ENCODE data around the gene MVP.
"Not testable (repeated sequence)": the region's sequence is repeated elsewhere in the genome, so short reads cannot be mapped to it uniquely, and the experiment has no call there.

The MVP gene

DNA sequence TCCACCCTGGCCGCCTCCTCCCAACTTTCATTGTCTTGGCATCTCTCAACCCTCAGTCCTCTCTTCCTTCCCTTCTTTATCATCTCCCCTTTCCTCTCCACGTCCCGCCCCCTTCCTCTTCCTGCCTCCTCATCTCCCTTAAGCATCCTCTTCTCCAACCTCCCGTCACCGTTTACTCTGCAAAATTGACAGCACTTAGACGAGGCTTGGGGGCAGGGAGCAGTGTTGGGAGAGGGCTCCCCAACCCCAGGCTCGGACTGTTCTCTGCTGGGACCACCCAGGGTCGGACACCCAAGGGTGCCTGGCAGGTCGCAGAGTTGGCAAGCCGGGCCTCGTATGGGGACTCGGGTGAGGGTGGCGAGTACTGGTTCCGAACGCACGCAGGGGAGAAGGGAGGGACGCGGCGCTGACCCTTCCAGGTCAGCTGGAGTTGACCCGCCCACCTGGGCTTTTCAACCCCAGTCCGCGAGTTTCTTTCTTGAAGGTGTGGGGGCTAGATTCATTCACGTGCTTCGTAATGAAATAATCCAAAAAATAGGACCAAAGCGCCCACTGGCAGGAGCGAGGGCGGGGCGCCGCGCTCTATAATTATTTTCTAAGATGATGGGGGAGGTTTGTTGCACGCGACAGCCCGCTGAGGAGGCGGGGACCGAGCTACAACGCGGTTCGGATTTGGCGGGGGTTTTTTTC is 5.1 kb upstream of the MVP start:
- peak; percentile 48 for DNase-seq

DNA sequence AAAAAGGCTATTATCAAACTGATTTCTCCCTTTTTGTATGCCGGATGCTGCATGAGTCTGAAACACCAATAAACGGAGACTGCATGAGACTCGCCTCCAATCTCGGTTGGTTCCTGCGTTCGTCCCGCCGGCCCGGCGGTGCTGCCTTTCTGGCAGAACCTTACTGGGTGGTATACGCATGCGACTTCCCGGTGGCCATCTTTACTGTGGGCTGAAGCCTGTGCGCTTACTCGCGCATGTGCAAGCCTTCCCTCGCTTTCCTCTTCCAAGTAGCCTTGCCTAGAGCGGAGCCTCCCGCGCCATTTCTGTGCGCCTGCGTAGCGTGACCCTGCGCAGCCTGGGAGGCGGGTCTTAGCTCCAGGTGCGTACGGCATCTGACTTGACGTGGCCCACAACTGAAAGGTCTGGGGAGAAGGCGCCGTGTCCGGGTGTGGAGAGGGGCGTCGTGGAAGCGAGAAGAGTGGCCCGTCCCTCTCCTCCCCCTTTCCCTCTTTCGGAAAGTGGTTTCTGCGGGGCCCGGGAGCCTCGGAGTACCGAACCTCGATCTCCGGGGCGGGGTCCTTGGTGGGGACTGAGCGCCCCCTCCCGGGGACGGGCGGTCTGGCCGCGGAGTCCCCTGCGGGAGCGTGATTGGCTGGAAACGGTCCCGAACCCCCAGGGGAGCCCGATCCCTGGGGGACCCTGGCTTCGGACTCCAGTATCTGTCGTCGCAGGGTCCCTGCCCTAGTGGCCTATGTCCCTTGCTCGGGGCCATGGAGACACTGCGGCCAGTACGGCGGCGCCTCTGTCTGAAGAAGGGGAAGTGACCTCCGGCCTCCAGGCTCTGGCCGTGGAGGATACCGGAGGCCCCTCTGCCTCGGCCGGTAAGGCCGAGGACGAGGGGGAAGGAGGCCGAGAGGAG is 4.2 kb upstream of the MVP start, which contains the start of gene PAGR1:
TSS of gene PAGR1 (plus strand) at position 360 of the 901 bp plus-strand sequence. CDS start at position 734, 374 bp downstream.
- DNase-seq, result peak; percentile 99

DNA sequence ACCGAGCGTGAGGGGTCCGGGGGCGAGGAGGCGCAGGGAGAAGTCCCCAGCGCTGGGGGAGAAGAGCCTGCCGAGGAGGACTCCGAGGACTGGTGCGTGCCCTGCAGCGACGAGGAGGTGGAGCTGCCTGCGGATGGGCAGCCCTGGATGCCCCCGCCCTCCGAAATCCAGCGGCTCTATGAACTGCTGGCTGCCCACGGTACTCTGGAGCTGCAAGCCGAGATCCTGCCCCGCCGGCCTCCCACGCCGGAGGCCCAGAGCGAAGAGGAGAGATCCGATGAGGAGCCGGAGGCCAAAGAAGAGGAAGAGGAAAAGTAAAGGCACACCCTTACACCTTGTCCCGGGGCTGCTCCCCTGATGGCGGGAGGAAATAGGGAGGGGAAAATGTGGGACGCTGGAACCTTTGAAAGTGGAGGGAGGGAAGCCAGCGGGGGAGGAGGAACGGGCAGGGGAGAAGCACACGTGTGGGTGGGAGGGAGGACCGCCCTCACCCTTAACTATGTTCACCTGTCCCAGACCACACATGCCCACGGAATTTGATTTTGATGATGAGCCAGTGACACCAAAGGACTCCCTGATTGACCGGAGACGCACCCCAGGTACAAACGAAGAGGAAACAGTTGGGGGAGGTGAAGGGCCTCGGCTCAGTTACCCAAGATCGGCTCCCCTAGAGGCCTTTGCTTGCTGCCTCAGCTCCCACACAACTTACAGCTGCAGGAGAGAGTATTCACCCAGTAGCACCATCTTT is 3.4 kb upstream of the MVP start:
- no peak for DNase-seq

DNA sequence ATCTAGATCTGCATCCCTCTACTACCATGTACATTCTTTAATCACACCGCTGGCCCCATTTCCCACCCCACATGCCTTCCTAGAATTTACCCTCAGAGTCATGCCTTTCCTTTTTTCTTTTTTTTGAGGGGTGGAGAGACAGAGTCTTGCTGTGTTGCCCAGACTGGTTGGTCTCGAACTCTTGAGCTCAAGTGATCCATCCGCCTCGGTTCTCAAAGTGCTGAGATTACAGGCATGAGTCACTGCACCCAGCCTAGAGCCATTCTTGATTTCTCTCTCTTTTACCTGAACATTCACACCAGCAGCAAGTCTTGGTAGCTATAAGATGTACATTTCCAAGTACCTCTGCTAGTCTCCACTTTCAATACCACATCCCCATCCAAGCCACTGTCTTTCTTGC is 2.2 kb upstream of the MVP start:
- DNase-seq, result no peak

DNA sequence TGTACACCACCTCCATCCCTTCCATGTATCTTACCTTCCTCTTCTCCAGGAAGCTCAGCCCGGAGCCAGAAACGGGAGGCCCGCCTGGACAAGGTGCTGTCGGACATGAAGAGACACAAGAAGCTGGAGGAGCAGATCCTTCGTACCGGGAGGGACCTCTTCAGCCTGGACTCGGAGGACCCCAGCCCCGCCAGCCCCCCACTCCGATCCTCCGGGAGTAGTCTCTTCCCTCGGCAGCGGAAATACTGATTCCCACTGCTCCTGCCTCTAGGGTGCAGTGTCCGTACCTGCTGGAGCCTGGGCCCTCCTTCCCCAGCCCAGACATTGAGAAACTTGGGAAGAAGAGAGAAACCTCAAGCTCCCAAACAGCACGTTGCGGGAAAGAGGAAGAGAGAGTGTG is 756 bp upstream of the MVP start:
- no peak for DNase-seq

DNA sequence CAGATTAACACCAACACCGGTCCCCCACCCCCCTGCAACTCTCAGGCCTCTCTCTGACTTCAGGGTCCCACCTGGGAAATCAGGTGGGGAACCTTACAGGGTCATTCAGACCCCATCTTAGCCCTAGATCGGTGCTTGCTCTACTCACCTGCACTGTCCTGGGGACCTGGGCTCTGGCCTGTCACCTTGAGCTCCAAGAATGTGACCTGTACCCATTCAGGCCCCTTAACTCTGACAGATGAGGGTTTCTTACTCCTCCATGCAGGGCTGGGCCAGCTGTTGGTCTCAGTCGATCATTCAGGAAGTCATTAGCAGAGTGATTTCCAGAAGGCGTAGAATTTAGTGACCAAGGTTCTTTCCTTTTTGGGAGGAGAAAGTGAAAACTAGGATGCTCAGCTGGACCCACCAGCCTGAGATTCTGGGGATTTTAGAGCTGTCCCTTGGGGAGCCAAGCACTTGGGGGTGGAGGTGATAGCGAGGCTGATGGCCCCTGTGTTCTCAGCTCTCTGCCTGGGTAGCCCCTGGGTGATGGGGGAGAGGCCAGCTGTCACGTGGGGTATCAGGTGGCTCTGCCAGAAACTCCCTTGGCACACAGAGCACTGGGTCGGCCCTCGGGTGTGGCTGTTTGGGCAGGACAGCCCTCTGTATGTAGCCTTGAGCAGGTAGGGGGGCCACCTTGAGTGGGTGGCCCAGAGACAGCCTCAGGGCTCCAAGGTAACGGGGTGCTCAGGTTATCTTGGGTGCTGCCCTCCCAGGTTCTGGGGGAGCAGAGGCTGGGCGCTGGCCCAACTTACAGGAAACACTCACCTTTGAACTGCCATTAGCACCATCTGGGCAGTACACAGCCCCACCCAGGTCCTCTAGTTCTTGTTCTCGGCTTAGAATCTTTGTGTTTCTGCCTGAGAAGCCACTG is 724 bp downstream of the MVP start:
- DNase-seq, result no peak

DNA sequence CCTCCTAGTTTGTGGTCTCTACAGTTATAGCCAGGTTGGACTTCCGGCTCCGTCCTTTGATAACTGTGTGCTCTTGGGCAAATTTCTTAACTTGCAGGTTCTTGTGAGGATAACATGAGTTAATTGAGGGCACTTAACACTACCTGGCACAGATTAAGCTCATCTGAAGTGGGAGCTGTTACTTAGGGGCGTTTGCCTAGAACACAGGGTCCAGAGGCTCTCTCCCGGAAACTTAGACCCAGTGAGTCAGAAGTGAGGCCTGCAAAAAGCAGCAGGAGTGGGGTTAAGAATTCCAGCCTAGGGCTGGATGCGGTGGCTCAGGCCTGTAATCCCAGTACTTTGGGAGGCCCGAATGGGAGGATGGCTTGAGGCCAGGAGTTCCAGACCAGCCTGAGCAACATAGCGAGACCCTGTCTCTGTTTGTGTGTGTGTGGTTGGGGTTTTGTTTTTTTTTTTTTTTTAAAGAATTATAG is 1.4 kb downstream of the MVP start:
- no peak for DNase-seq

DNA sequence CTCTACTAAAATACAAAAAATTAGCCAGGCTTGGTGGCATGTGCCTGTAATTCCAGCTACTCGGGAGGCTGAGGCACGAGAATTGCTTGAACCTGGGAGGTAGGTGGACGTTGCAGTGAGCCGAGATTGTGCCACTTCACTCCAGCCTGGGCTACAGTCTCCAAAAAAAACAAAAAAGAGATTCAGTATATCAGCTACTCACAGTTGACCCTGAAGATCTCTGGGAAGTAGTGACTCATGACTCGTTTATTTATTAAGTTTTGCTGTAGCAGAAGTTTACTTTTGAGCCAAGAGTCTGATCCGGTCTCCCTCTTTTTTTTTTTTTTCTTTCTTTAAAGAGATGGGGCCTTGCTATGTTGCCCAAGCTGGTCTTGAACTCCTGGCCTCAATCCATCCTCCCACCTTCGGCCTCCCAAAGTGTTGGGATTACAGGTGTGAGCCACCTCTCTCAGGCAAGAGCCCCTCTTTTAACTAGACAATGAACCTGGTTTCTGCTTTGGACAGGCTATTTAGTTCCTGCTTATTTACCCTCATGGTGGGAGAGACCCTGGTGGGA is 4.4 kb downstream of the MVP start:
- DNase-seq, result no peak

DNA sequence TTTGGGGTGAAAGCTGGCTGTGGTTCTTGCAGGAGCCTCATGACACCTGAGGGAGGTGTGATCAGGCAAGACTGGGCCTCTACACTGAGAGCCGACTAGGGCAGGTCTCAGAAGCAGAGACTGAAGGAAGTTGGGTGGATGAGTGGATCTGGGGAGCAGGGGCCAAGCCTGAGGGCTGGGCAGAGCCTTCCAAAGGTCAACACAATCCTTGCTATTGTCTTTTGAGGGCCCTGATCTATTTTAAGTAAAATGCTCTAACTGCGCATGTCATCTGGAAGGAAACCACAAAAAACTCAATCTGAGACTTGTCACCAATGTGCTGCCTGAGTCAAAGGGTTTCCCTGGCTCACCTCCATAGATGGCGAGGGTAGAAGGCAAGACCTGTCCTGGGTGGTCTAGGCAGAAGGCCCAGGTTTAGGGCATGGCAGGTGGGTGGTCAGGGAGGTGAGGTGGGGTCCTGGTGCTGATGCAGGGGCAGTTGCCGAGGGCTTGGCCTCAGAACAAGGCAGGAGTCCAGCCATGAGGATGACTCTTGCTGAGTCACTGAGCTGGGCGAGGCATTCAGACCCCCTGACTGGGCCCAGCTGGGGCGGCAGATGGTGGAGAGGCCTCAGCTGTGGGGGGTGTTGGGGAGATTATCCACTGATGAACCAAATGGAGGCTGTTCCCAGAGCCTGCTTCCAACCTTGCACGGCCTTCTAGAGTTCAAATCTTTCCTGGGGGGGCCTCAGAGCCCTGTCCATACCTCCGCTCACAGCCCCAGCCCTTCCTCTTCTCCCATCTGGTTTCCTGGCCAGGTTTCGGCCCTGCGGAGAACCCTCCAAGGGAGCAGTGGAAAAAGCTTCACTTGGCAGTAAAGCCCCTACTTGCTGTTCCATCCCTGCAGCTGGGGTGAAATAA is 5.1 kb downstream of the MVP start:
- DNase-seq, result no peak

DNA sequence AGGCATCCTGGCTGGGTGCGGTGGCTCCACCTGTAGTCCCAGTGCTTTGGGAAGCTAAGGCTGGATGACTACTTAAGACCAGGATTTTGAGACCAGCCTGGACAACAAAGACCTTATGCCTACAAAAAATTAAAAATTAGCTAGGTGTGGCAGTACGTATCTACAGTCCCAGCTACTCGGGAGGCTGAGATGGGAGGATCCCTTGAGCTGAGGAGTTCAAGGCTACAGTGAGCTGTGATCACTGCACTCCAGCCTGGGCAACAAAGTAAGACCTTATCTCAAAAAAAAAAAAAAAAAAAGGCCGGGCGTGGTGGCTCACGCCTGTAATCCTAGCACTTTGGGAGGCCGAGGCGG is 6.1 kb downstream of the MVP start:
- no peak for DNase-seq

DNA sequence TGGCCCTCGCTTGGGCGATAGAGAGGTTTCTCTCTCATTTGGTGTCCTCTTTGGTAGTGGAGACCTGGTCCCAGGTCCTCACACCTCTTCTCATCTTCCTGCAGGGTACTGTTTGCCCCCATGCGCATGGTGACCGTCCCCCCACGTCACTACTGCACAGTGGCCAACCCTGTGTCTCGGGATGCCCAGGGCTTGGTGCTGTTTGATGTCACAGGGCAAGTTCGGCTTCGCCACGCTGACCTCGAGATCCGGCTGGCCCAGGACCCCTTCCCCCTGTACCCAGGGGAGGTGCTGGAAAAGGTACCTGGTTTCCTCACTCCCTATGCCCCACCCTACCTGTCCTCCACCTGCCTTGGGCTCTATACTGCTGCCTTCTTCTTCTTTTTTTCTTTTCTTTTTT is 10.5 kb downstream of the MVP start:
- DNase-seq, result no peak

DNA sequence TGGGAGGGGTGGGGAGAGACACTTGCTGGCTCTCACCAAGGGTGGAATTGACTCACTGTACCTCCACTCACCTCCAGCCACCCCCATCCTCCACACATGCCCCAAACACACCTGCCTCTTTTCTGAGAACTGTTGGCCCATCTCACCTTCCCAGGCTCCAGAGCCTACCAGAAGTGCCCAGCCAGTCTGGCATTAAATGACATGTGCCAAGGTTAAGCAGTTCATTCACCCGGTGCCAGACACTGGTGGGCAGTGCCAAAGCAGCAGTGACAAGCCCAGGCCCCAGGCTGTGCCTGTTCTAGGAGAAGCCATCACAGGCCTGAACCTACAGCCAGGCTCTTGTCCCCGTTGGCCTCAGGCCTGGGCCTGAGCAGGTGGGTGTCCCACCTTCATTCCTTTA is 11.2 kb downstream of the MVP start:
- DNase-seq, result no peak

DNA sequence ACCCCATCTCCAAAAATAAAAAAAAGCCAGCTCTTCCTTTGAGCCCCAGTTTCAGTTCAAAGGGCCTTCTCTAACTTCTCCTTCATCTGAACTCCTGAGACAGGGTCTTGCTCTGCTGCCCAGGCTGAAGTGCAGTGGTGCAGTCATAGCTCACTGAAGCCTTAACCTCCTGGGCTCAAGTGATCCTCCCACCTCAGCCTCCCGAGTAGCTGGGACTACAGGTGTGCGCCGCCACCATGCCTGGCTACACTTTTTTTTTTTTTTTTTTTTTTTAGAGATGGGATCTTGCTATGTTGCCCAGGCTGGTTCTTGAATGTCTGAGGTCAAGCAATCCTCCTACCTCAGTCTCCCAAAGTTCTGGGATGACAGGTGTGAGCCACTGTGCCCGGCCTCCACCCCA is 13.0 kb downstream of the MVP start:
- not testable (repeated sequence) for DNase-seq

DNA sequence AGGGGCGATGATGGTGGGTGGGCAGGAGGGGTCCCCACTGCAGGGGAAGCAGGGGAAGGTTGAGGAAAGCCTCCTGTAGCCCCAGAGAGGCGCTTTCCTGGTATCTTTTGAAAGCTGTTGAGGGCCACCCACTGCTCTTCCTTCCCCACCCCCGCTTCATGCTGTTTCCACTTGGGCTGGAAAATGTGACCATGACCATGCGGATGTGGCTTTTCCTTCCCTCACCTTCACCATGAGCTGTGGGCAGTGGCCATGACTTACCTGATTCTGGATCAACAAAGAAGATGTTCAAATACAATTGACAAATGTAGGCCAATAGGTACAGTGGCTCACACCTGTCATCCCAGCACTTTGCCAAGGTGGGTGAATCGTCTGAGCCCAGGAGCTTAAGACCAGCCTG is 13.8 kb downstream of the MVP start:
- no peak for DNase-seq

DNA sequence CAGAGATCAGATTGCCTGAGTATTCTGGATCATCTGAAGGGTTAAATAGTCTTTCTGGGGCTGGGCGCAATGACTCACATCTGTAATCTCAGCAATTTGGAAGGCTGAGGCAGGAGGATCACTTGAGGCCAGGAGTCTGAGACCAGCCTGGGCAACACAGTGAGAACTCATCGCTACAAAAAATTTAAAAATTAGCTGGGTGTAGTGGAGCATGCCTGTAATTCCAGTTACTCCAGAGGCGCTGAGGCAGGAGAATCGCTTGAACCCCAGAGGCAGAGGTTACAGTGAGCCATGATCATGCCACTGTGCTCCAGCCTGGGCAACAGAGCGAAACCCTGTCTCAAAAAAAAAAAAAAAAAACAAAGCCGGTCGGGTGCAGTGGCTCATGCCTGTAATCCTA is 15.7 kb downstream of the MVP start:
- no peak for DNase-seq

DNA sequence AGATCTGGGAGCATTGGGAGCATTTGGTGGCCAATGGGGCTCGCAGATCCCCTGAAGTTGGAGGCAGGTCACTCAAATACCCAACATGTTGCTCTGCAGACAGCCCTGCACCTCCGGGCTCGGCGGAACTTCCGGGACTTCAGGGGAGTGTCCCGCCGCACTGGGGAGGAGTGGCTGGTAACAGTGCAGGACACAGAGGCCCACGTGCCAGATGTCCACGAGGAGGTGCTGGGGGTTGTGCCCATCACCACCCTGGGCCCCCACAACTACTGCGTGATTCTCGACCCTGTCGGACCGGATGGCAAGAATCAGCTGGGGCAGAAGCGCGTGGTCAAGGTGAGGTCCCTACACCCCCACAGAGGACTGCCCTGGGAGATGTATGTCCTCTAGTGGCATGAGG is 16.4 kb downstream of the MVP start:
- no peak for DNase-seq

DNA sequence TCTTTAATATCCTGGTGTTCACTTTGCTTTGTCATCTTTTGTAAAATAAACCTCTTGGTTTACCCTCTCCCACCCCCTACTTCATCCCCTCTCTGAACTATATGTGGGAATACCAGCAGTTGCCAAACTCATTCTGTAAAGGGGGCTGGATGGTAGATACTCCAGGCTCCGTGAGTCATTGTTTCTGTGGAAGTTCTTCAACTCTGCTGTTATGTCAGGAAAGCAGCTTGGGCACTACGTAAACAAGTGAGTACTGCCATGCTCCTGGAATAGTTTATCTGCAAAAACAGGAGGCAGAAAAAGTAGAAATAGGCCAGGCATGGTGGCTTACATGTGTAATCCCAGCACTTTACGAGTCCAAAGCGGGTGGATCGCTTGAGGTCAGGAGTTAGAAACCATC is 17.6 kb downstream of the MVP start:
- DNase-seq, result no peak

DNA sequence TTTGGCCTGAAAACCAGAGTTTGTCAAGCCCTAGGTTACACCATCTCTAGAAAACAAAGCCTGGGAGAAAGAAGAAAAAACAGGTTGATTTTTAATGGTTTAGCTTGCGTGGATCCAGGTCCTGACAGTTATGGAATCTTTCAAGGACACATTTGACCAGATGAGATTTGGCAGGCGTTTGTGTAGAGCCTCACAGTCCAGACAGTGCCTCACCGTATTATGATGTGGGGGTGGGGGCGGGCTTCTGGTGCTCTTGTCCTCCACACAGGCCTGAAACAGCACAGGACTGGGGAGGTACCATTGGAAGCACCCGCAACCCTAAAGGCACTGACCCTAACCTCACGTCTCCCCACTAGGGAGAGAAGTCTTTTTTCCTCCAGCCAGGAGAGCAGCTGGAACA is 19.6 kb downstream of the MVP start:
- DNase-seq, result no peak

DNA sequence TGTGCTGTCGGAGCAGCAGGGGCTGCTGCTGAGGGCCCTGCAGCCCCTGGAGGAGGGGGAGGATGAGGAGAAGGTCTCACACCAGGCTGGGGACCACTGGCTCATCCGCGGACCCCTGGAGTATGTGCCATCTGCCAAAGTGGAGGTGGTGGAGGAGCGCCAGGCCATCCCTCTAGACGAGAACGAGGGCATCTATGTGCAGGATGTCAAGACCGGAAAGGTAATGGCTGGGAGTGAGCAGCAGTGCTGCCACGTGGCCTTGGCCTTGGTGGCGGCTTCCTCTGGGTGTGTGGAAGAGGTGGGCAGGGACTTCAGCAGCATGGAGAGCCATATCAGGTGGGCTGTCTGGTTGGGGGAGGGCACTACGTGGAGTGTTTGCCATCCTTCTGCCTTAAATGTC is 20.0 kb downstream of the MVP start:
- DNase-seq, result no peak

DNA sequence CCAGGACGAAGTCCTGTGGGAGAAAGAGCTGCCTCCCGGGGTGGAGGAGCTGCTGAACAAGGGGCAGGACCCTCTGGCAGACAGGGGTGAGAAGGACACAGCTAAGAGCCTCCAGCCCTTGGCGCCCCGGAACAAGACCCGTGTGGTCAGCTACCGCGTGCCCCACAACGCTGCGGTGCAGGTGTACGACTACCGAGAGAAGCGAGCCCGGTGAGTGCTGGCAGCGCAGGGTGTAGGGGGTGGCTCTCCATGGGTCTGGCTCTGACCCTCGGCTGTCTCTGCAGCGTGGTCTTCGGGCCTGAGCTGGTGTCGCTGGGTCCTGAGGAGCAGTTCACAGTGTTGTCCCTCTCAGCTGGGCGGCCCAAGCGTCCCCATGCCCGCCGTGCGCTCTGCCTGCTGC is 21.4 kb downstream of the MVP start:
- no peak for DNase-seq
